ENCODE data around the gene SOX18.

SOX18 gene

DNA sequence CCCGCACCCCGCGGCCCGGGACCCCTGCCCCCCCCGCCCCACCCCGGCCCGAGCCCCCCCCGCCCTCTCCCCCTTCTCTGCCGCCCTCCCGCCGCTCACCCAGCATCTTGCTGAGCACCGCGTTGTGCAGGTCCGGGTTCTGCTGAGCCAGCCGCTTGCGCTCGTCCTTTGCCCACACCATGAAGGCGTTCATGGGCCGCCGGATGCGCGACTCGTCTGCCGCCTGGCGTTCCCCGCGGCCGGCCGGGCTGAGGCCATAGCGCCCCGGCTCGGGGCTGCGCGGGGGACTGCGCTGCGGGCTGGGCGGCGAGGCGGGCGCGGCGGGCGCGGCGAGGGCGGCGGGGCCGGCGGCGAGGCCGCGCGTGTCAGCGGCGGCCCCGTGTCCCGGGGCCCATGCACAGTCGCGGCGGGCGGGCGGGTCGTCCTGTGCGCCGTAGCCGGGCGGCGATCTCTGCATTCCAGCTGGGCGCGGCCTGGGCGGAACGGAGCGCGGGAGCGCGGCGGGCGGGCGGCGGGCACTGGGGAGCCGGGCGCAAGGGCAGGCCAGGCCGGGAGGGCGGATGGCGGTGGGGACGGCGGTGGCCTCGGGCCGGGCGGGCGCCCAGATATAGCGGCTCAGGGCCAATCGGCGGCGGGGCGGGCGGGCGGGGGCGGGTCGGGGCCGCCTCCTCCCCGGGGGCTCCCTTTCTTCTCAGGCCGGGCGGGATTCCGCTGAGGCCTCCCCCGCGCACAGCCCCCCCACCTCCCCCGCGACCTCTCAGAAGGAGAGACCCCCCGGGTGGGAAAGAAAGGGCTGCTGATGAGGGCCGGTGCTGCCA lies at the start of gene SOX18:
Gene SOX18 (minus strand): TSS at position 580 of the 818 bp plus-strand sequence. CDS start 123 bp downstream, at position 457.
- TF ChIP-seq, protein P1, sequence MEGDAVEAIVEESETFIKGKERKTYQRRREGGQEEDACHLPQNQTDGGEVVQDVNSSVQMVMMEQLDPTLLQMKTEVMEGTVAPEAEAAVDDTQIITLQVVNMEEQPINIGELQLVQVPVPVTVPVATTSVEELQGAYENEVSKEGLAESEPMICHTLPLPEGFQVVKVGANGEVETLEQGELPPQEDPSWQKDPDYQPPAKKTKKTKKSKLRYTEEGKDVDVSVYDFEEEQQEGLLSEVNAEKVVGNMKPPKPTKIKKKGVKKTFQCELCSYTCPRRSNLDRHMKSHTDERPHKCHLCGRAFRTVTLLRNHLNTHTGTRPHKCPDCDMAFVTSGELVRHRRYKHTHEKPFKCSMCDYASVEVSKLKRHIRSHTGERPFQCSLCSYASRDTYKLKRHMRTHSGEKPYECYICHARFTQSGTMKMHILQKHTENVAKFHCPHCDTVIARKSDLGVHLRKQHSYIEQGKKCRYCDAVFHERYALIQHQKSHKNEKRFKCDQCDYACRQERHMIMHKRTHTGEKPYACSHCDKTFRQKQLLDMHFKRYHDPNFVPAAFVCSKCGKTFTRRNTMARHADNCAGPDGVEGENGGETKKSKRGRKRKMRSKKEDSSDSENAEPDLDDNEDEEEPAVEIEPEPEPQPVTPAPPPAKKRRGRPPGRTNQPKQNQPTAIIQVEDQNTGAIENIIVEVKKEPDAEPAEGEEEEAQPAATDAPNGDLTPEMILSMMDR (IDR thresholded peaks at IDR 0.05; ENCODE audit: low read depth, low read length, missing control alignments): no peak
- H3K4me3 ChIP-seq (replicated peaks; ENCODE audit: low read depth, low read length): no peak within 1 kb of the TSS
- no peak for DNase-seq (ENCODE audit: extremely low read depth, low read depth)

DNA sequence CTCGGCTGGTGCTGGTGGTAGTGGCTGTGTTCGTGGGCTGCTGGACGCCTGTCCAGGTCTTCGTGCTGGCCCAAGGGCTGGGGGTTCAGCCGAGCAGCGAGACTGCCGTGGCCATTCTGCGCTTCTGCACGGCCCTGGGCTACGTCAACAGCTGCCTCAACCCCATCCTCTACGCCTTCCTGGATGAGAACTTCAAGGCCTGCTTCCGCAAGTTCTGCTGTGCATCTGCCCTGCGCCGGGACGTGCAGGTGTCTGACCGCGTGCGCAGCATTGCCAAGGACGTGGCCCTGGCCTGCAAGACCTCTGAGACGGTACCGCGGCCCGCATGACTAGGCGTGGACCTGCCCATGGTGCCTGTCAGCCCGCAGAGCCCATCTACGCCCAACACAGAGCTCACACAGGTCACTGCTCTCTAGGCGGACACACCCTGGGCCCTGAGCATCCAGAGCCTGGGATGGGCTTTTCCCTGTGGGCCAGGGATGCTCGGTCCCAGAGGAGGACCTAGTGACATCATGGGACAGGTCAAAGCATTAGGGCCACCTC lies 49.1 kb upstream of the SOX18 start:
- TF ChIP-seq, protein P1 (IDR thresholded peaks at IDR 0.05; ENCODE audit: low read depth, low read length, missing control alignments): no peak
- DNase-seq (ENCODE audit: extremely low read depth, low read depth): no peak

DNA sequence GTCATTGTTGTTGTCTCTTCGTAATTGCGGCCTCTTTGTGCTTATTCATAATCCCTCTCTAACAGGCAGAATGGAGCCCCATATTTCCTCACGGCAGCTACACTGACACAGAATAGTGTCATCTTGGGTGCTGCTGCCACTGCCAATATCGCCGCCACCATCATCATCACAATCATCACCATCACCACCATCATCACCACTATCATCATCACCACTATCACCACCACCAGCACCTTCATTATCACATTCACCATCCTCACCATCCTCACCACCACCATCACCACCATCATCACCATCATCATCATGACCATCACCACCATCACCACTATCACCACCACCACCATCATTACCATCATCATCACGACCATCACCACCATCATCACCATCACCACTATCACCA lies 47.1 kb upstream of the SOX18 start:
- TF ChIP-seq, protein P1 (IDR thresholded peaks at IDR 0.05; ENCODE audit: low read depth, low read length, missing control alignments): no peak
- no peak for DNase-seq (ENCODE audit: extremely low read depth, low read depth)
- no peak overlapping the region for H3K4me3 ChIP-seq (replicated peaks; ENCODE audit: low read depth, low read length)

More for the DNA sequence above, 49.1 kb upstream of the SOX18 start:
- H3K4me3 ChIP-seq (replicated peaks; ENCODE audit: low read depth, low read length): no peak overlapping the region

DNA sequence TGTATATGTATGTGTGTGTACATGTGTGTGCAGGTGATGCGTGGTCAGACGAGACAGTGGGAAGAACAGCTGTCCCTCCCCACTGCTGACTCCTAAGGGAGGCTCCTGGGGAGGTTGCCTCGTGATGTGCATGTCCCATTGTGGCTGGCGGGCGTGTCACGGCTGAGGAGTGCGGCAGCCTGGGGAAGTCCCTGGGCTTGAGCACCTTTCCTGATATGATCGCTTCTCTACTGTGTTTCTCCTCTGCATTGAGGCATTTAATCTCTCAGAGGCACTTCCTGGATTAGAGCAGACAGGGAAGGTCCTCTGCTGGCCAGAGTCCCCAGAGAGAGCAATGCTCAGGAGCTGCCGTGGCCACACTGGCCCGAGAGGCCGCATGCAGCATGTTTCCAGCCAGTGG lies 46.5 kb upstream of the SOX18 start:
- no peak for DNase-seq (ENCODE audit: extremely low read depth, low read depth)
- no peak overlapping the region for H3K4me3 ChIP-seq (replicated peaks; ENCODE audit: low read depth, low read length)
- TF ChIP-seq, protein P1 (IDR thresholded peaks at IDR 0.05; ENCODE audit: low read depth, low read length, missing control alignments): no peak

DNA sequence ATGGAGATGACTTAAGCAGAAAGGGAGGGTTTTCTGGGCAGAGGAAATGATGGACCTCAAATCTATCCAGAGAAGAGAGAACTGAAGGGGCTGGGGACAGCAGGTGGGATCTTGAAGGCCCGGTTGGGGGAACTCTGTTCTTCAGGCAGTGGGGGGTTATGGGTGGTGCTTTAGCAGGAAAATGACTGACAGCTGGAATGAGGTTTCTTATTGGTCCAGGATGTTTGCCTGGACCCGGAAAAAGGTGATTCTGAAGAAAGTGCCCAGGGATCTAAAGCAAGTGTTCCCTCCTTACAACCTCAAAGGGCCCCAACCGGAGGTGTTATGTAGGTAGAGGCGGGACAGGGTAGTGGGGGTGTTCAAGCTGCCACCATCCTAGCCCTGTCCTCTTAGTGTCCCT lies 46.0 kb upstream of the SOX18 start:
- H3K4me3 ChIP-seq (replicated peaks; ENCODE audit: low read depth, low read length): no peak overlapping the region
- no peak for DNase-seq (ENCODE audit: extremely low read depth, low read depth)
- TF ChIP-seq, protein P1 (IDR thresholded peaks at IDR 0.05; ENCODE audit: low read depth, low read length, missing control alignments): no peak

DNA sequence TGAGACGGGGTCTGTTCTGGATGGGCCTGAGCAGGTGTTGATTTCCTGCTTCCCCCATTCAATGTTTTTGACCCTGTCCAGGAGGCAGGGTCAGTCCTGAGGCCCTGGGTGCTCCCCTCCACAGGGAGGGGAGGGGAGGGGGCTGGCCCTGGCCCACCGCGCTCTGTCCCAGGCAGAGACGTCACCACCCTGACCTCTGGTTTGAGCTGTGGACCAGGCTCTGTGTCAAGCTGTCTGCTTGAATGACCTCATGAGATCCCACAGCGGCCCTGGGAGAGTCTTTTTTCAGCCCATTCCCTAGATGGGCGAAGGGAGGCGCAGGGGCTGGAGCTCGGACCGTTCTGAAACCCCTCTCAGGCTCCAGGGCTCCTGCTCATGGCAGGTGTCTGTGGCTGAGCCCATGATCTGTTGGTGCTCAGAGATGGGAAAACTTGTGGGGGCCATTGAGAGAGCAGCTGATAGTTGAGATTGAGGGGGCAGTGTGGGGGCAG lies 43.6 kb upstream of the SOX18 start:
- TF ChIP-seq, protein P1 (IDR thresholded peaks at IDR 0.05; ENCODE audit: low read depth, low read length, missing control alignments): no peak
- DNase-seq (ENCODE audit: extremely low read depth, low read depth): no peak
- no peak overlapping the region for H3K4me3 ChIP-seq (replicated peaks; ENCODE audit: low read depth, low read length)

All from HFF-Myc (cell line).